SU-DHL-6 (cell line): ENCODE data around the gene ZDHHC5.

Experiments used
- EZH2phosphoT487 ChIP-seq: fragments of 200-600 bp; sonication (generic), shearing (Covaris generic); conservative IDR thresholded peaks from 2 replicates; pipeline ENCODE4 v1.6.1; 2018; ENCODE audit warnings: mild to moderate bottlenecking, antibody characterized with exemption, low read length, moderate library complexity, mixed read lengths
- TF ChIP-seq, protein P1 (sequence below): fragments of 200-600 bp; sonication (generic); IDR thresholded peaks from one replicate; pipeline ENCODE4 v1.5.1; 2017; ENCODE audit warnings: antibody characterized with exemption, mild to moderate bottlenecking, low read length, moderate library complexity; ENCODE audit not compliant: insufficient read depth, poor library complexity, severe bottlenecking

DNA sequence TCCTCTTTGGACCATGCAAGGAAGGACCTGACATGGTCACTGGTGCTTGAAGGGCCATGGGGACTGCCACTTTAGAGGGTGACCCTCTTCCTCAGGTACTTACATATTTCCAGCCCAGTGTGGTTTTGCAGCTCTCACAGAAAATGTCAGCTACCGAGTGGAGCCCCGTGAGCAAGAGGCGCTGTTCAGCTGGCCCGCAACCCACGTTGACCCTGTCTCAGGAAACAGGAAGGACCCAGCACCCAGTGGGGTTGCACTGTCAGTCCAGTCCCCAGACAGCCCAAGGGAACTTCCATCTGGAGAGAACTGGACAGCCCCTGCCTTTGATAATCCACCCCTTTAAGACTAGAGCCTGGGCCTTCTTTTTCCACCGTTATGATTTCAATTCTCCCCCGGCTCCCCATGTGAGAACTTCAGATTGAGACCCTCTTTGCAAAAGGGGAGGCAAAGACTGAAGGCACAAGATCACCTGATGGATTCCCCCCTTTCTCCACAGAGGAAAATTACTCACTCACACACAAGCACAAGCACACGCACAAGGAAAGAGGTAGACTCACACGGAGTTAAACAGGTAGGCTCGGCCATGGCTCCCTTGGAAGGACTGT, 21.6 kb upstream of the ZDHHC5 start:
- TF ChIP-seq, protein P1, sequence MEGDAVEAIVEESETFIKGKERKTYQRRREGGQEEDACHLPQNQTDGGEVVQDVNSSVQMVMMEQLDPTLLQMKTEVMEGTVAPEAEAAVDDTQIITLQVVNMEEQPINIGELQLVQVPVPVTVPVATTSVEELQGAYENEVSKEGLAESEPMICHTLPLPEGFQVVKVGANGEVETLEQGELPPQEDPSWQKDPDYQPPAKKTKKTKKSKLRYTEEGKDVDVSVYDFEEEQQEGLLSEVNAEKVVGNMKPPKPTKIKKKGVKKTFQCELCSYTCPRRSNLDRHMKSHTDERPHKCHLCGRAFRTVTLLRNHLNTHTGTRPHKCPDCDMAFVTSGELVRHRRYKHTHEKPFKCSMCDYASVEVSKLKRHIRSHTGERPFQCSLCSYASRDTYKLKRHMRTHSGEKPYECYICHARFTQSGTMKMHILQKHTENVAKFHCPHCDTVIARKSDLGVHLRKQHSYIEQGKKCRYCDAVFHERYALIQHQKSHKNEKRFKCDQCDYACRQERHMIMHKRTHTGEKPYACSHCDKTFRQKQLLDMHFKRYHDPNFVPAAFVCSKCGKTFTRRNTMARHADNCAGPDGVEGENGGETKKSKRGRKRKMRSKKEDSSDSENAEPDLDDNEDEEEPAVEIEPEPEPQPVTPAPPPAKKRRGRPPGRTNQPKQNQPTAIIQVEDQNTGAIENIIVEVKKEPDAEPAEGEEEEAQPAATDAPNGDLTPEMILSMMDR = no peak
- no peak for TF ChIP-seq EZH2phosphoT487
